ENCODE results near the gene TBL3. TPM values are rescaled to one million over a fixed set of nuclear protein-coding genes. Genes with fewer than 3 reads are reported as not detected.

The TBL3 gene
- total and polyA plus RNA-seq, 2 of the 8 experiments (the other 6 are each of a cell fraction or from before 2014, with no cell fraction given): 65.8 to 137 TPM

- CTCF ChIA-PET (ENCODE audit: partially characterized antibody): interaction anchor here (0.8 to 2.1 kb wide), 9 partner anchors 12 to 112 kb away, joined by 3 to 7 read pairs (median 3); no protein-coding TSS in a partner anchor
- 95% methylated on average over 15 of the region's 18 CpGs; no CpG with 5 or more reads in 1 of the 2 experiments for WGBS, 2 experiments (ENCODE audit: extremely low coverage in 1 of 2, insufficient coverage in 1 of 2, insufficient read length in 1 of 2, insufficient replicate concordance in 2 of 2, low coverage in 1 of 2, low lambda C conversion rate in 2 of 2, missing lambda C conversion rate in 1 of 2)
- TF ChIP-seq CTBP2 (IDR thresholded peaks at IDR 0.05; ENCODE audit: borderline replicate concordance, insufficient read depth, insufficient read length, low read length) (no peak), SIX5 (IDR thresholded peaks at IDR 0.05; ENCODE audit: low read depth, low read length) (no peak)
These were observed 56.9 kb downstream of the TBL3 start for GRCh38 chr16:2028620-2029220.

More at GRCh38 chr16:2028620-2029220, 56.9 kb downstream of the TBL3 start:
- Histone ChIP-seq H3K9ac (replicated peaks in 1 of 4; ENCODE audit: extremely low read depth in 1 of 4, low read depth in 3 of 4, low read length in 3 of 4) (no peak overlapping the region; a peak in 1 of 7 replicates), H3K18ac (ENCODE audit: extremely low read depth, low read length) (no peak overlapping the region), H3K4me1 (replicated peaks in 1 of 4; ENCODE audit: control insufficient read depth in 3 of 4, insufficient read depth in 4 of 4, low read length in 3 of 4) (peaks cover 0 to 12% (median 9%) of the 10 kb centered on the region in 4 experiments; a peak in 5 of 7 replicates), H3K4ac (replicated peaks; ENCODE audit: insufficient read length, low read depth, low read length) (no peak overlapping the region), H3K14ac (ENCODE audit: insufficient read length) (no peak overlapping the region), H4K91ac (replicated peaks; ENCODE audit: insufficient read length, low read length) (no peak overlapping the region), H2AFZ (ENCODE audit: low read length) (no peak overlapping the region), H3K9me3 (ENCODE audit: insufficient read depth in 2 of 2, low read depth in 1 of 2, low read length in 1 of 2) (no peaks in the 10 kb centered on the region), H3K56ac (replicated peaks; ENCODE audit: insufficient read length, low read depth, low read length) (no peak overlapping the region), H3K79me2 (ENCODE audit: control insufficient read depth in 1 of 2, insufficient read depth in 2 of 2, low read length in 2 of 2) (no peaks in the 10 kb centered on the region), H2AK5ac (ENCODE audit: low read depth, low read length) (no peak overlapping the region), H4K5ac (ENCODE audit: insufficient read length, low read depth, low read length) (no peak overlapping the region), H3K23me2 (ENCODE audit: low read depth, low read length) (peaks cover 7% of the 10 kb centered on the region; the same call in 1 of the 2 replicates), H2BK20ac (ENCODE audit: low read length) (no peak overlapping the region), H4K20me1 (replicated peaks in 1 of 2; ENCODE audit: control insufficient read depth in 1 of 2, insufficient read depth in 2 of 2, low read length in 2 of 2) (peaks cover 0 to 9% of the 10 kb centered on the region in 2 experiments), H3K36me3 (ENCODE audit: control insufficient read depth in 2 of 4, insufficient read depth in 4 of 4, low read length in 3 of 4) (no peaks in the 10 kb centered on the region), H3K27me3 (replicated peaks in 1 of 4; ENCODE audit: control insufficient read depth in 3 of 4, extremely low read depth in 1 of 4, insufficient read depth in 3 of 4, low read length in 3 of 4) (peaks cover 0 to 27% (median 21%) of the 10 kb centered on the region in 4 experiments; a peak in 5 of 7 replicates), H4K8ac (ENCODE audit: extremely low read depth, insufficient read depth, low read length) (no peak overlapping the region), H3K27ac (ENCODE audit: low read depth, low read length) (no peak overlapping the region; the same call in 1 of the 2 replicates), H2BK120ac (replicated peaks; ENCODE audit: low read depth, low read length) (no peak overlapping the region), H2BK12ac (ENCODE audit: low read depth, low read length) (no peak overlapping the region), H2BK15ac (ENCODE audit: low read length) (no peak overlapping the region), H3K79me1 (ENCODE audit: low read depth, low read length) (no peaks in the 10 kb centered on the region), H2BK5ac (ENCODE audit: low read depth, low read length) (no peak overlapping the region), H3K4me3 (ENCODE audit: extremely low read depth in 1 of 4, insufficient read depth in 2 of 4, low read depth in 3 of 4, low read length in 4 of 4) (no peak overlapping the region), H3K23ac (ENCODE audit: insufficient read length) (no peak overlapping the region), H3K4me2 (ENCODE audit: insufficient read depth in 1 of 2, low read depth in 2 of 2, low read length in 2 of 2) (no peak overlapping the region; a peak in 1 of 4 replicates)
- no peak for FAIRE-seq
- POLR2A ChIA-PET (ENCODE audit: partially characterized antibody): interaction anchor here (1.0 to 1.2 kb wide), 3 partner anchors 64 to 143 kb away, joined by 3 read pairs; partner anchors contain the start of gene RPS2
- no peak for DNase-seq (ENCODE audit: low read depth in 1 of 2, low spot score in 2 of 2)

All from H1 (cell line).